Upper lobe of left lung (tissue), 4 donors: ENCODE measurements around the gene CMIP.

Experiments used
- EP300 ChIP-seq, 4 donors: sonication (generic); formaldehyde crosslinking; IDR thresholded peaks; one replicate each; pipeline ENCODE4 v1.5.1; 2017; ENCODE audit warnings: antibody characterized with exemption in 4 of 4, control low read depth in 2 of 4
- POLR2A ChIP-seq, 4 donors: fragments of 450-650 bp; IDR thresholded peaks; one replicate each; pipeline ENCODE4 v1.5.1; 2016 to 2017; ENCODE audit warnings: antibody characterized with exemption in 4 of 4, mild to moderate bottlenecking in 2 of 4
- POLR2AphosphoS5 ChIP-seq, 2 donors: sonication (generic); formaldehyde crosslinking; IDR thresholded peaks; one replicate each; pipeline ENCODE4 v1.5.1; 2017; ENCODE audit warnings: antibody characterized with exemption in 2 of 2
- TF ChIP-seq, protein P1 (sequence below), 6 experiments: fragments of 450-650 bp in 4 of 6; fragments of 200-600 bp in 2 of 6; sonication (generic) in 2 of 6; IDR thresholded peaks; one replicate each; pipeline ENCODE4 v1.5.1; 2016 to 2019; ENCODE audit warnings: antibody characterized with exemption in 6 of 6

DNA sequence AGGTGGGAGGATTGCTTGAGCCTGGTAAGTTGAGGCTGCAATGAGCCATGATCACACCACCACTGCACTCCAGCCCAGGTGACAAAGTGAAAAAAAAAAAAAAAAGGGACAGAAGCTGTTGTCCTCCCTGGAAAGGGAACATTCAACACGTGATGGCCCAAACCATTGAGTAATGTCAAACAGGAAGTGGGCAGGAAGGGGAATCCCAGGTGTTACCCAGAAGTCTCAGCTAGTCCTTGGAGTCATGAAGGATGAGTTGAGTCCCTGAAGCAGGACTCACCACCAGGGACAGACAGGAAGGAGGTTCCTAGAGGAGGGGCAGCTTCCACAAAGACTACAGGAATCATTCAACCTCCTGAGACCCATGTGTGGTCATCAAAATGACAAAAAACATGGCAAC is 19.8 kb upstream of the CMIP start:
- TF ChIP-seq, protein P1, sequence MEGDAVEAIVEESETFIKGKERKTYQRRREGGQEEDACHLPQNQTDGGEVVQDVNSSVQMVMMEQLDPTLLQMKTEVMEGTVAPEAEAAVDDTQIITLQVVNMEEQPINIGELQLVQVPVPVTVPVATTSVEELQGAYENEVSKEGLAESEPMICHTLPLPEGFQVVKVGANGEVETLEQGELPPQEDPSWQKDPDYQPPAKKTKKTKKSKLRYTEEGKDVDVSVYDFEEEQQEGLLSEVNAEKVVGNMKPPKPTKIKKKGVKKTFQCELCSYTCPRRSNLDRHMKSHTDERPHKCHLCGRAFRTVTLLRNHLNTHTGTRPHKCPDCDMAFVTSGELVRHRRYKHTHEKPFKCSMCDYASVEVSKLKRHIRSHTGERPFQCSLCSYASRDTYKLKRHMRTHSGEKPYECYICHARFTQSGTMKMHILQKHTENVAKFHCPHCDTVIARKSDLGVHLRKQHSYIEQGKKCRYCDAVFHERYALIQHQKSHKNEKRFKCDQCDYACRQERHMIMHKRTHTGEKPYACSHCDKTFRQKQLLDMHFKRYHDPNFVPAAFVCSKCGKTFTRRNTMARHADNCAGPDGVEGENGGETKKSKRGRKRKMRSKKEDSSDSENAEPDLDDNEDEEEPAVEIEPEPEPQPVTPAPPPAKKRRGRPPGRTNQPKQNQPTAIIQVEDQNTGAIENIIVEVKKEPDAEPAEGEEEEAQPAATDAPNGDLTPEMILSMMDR (IDR thresholded peaks at IDR 0.05): no peak
- TF ChIP-seq POLR2A (IDR thresholded peaks at IDR 0.05) (no peak), EP300 (IDR thresholded peaks at IDR 0.05) (peak in 1 of 4 donors; percentile 23), POLR2AphosphoS5 (IDR thresholded peaks at IDR 0.05) (peak in 1 of 2 donors; percentile 32)
